Endothelial cell of umbilical vein (primary cell): ENCODE measurements around the gene NAPA. TPM values are rescaled to one million over a fixed set of nuclear protein-coding genes. Genes with fewer than 3 reads are reported as not detected.

Source experiments
- BruUV-seq: library from RNA; stranded (reverse); fragments of 400-500 nt; replicated peaks from 2 replicates; lab custom pipeline; 2021; lab: Mats Ljungman, UMichigan
- CTCF ChIA-PET: fragments of 300-600, 350-600 bp; sonication (Branson Sonifier 250); formaldehyde crosslinking; loops from one replicate; lab custom pipeline; 2021; ENCODE audit warnings: antibody characterized with exemption, inconsistent platforms; lab: Charles Lee
- POLR2A ChIA-PET: fragments of 300-600, 350-600 bp; sonication (Branson Sonifier 250); formaldehyde crosslinking; loops from one replicate; lab custom pipeline; 2021; ENCODE audit warnings: antibody characterized with exemption, inconsistent platforms; lab: Charles Lee
- DNase-seq: peaks from one replicate; pipeline ENCODE4 v3.0.0-alpha.2; 2011; ENCODE audit warnings: low read depth, low spot score
- FAIRE-seq: peaks from 2 replicates; lab custom pipeline; 2011; peaks lifted over from hg19 to GRCh38; lab: Jason Lieb, UNC
- H2AFZ ChIP-seq: 2 replicates; pipeline ENCODE4 v1.6.0; 2012; ENCODE audit warnings: low read depth, low read length, control low read depth, inconsistent platforms
- H3K27ac ChIP-seq: 2 replicates; pipeline ENCODE4 v1.5.1; 2011; ENCODE audit warnings: low read depth, mild to moderate bottlenecking, control low read depth, low read length, moderate library complexity; ENCODE audit not compliant: insufficient read depth
- H3K27me3 ChIP-seq, 2 experiments: 2 replicates each; pipeline versions ENCODE4 v1.6.0 to v1.6.1; 2011; ENCODE audit warnings: low read length in 2 of 2, mixed read lengths in 1 of 2; ENCODE audit not compliant: control insufficient read depth in 2 of 2, insufficient read depth in 2 of 2
- H3K36me3 ChIP-seq, 2 experiments: 2 replicates in 1 of 2; 3 replicates in 1 of 2; pipeline ENCODE4 v1.5.1; 2011; ENCODE audit warnings: low read length in 2 of 2, mild to moderate bottlenecking in 1 of 2, moderate library complexity in 1 of 2; ENCODE audit not compliant: control insufficient read depth in 2 of 2, insufficient read depth in 2 of 2; ENCODE audit errors: extremely low read depth in 1 of 2
- H3K4me1 ChIP-seq: 3 replicates; pipeline ENCODE4 v1.5.1; 2011; ENCODE audit warnings: mild to moderate bottlenecking, low read length; ENCODE audit not compliant: control insufficient read depth, insufficient read depth; ENCODE audit errors: extremely low read depth
- H3K4me2 ChIP-seq: 2 replicates; pipeline ENCODE4 v1.6.1; 2011; ENCODE audit warnings: low read length, control low read depth, mixed read lengths; ENCODE audit not compliant: insufficient read depth
- H3K4me3 ChIP-seq, 3 experiments: fragments of 200-600 bp in 1 of 3; sonication (generic), shearing (Covaris generic) in 1 of 3; replicated peaks in 1 of 3; 2 replicates each; pipeline ENCODE4 v1.5.1; 2011 to 2016; ENCODE audit warnings: control low read depth in 3 of 3, low read length in 3 of 3, mild to moderate bottlenecking in 2 of 3, inconsistent platforms in 1 of 3, low read depth in 1 of 3, moderate library complexity in 1 of 3; ENCODE audit not compliant: insufficient read depth in 1 of 3
- H3K79me2 ChIP-seq: 2 replicates; pipeline ENCODE4 v1.6.0; 2012; ENCODE audit warnings: low read length, inconsistent platforms; ENCODE audit not compliant: control insufficient read depth, insufficient read depth
- H3K9ac ChIP-seq: replicated peaks from 2 replicates; pipeline ENCODE3; 2011; ENCODE audit warnings: low read length, control low read depth; ENCODE audit not compliant: insufficient read depth; ENCODE audit errors: extremely low read depth
- H3K9me1 ChIP-seq: replicated peaks from 3 replicates; pipeline ENCODE4 v1.6.0; 2011; ENCODE audit warnings: mild to moderate bottlenecking, low read length; ENCODE audit not compliant: control insufficient read depth, insufficient read depth; ENCODE audit errors: extremely low read depth
- H3K9me3 ChIP-seq: replicated peaks from 2 replicates; pipeline ENCODE4 v1.5.1; 2012; ENCODE audit warnings: low read length, inconsistent platforms; ENCODE audit not compliant: control insufficient read depth, insufficient read depth
- H4K20me1 ChIP-seq: replicated peaks from 2 replicates; pipeline ENCODE3; 2011; ENCODE audit warnings: mild to moderate bottlenecking, low read length; ENCODE audit not compliant: control insufficient read depth, insufficient read depth; ENCODE audit errors: extremely low read depth
- EZH2 ChIP-seq: IDR thresholded peaks from 2 replicates; pipeline ENCODE4 v1.6.1; 2012; ENCODE audit warnings: borderline replicate concordance, low read depth, mild to moderate bottlenecking, moderate library complexity, low read length, inconsistent platforms; ENCODE audit not compliant: severe bottlenecking
- FOS ChIP-seq: IDR thresholded peaks from 2 replicates; pipeline ENCODE4 v1.6.1; 2011; ENCODE audit warnings: mild to moderate bottlenecking, low read length, moderate library complexity, borderline replicate concordance; ENCODE audit not compliant: insufficient read depth
- JUN ChIP-seq: IDR thresholded peaks from 2 replicates; pipeline ENCODE4 v1.6.1; 2011; ENCODE audit warnings: borderline replicate concordance, low read depth; ENCODE audit not compliant: insufficient read length, insufficient read depth
- MYC ChIP-seq: IDR thresholded peaks from one replicate; pipeline ENCODE4 v1.6.1; 2011; ENCODE audit warnings: mild to moderate bottlenecking, low read depth, low read length
- POLR2A ChIP-seq: IDR thresholded peaks from 2 replicates; pipeline ENCODE4 v1.6.1; 2012; ENCODE audit warnings: low read depth, mild to moderate bottlenecking, control low read depth, low read length
- dilution Hi-C: fragments of 300-500 bp; cut with MboI; formaldehyde crosslinking; loops from one replicate; pipeline ENCODE4 v1.15.0; 2019; ENCODE audit warnings: low sequenced_read_pairs; ENCODE audit not compliant: extremely low pct_ligation_motif_present
- intact Hi-C: fragments of 100-400 bp; cut with micrococcal nuclease; formaldehyde crosslinking; loops from one replicate; pipeline ENCODE4 v1.10.0; 2022
- polyA plus RNA-seq, 4 experiments: library from polyadenylated mRNA; depleted of rRNA in 3 of 4; stranded (reverse) in 3 of 4; unstranded in 1 of 4; fragments of >200 nt; gene quantifications; 2 replicates each; pipeline versions ENCODE4 v1.2.1 to v1.2.3, GENCODE V29; 2011 to 2012; ENCODE audit warnings: missing spikeins in 1 of 4
- total RNA-seq: library from RNA; stranded (reverse); gene quantifications from 2 replicates; pipeline ENCODE4 v1.2.3, GENCODE V29; 2021
- TF ChIP-seq, protein P1 (sequence below), 2 donors: IDR thresholded peaks; 1 replicate in 1 of 2; 2 replicates in 1 of 2; pipeline ENCODE4 v1.5.1; 2011; ENCODE audit warnings: low read length in 2 of 2, mild to moderate bottlenecking in 2 of 2, moderate library complexity in 2 of 2, control low read depth in 1 of 2, inconsistent platforms in 1 of 2, low read depth in 1 of 2; ENCODE audit not compliant: insufficient read depth in 1 of 2; ENCODE audit errors: extremely low read depth in 1 of 2
- TF ChIP-seq, protein P2 (sequence below): IDR thresholded peaks from 2 replicates; pipeline ENCODE4 v1.6.1; 2011; ENCODE audit not compliant: insufficient read depth, insufficient read length

Gene NAPA
- total and polyA plus RNA-seq, 2 donors (not counting 3 experiments of a cell fraction or from before 2014, with no cell fraction given): 107 to 154 TPM

DNA sequence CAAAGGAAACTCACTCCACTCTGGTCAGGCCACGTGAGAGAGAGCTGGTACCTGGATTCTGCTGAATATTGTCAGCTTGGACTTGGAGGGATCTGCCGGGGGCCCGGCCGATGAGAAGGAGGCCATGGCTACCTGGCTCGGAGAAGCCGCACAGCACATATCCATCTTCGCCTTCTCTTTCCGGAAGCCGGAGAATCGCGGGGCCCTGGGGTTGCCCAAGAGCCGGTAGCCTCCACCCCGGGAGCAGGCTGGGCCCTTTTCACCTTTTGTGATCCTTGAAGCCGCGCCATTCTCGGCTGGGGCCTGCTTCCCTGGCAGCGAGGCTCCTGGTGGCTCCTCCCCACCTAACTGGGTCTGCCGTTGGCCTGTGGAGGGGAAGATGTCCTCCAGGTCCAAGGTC, 29.2 kb upstream of the NAPA start:
- Histone ChIP-seq H3K4me3 (no peak overlapping the region), H3K9me1 (no peaks in the 10 kb centered on the region), H3K4me2 (no peak overlapping the region), H2AFZ (no peak overlapping the region), H3K79me2 (no peaks in the 10 kb centered on the region), H3K27ac (no peak overlapping the region), H3K27me3 (peaks cover 11 to 19% of the 10 kb centered on the region in 2 experiments), H3K36me3 (no peaks in the 10 kb centered on the region), H3K9ac (no peak overlapping the region), H3K9me3 (no peaks in the 10 kb centered on the region), H4K20me1 (no peaks in the 10 kb centered on the region), H3K4me1 (peaks cover 2% of the 10 kb centered on the region)
- dilution Hi-C loops: no loop called here
- ChIA-PET CTCF (no interaction called here), POLR2A (no interaction called here)
- no peak for TF ChIP-seq POLR2A
- no peak for TF ChIP-seq MYC
- TF ChIP-seq FOS: no peak
- TF ChIP-seq, protein P1, sequence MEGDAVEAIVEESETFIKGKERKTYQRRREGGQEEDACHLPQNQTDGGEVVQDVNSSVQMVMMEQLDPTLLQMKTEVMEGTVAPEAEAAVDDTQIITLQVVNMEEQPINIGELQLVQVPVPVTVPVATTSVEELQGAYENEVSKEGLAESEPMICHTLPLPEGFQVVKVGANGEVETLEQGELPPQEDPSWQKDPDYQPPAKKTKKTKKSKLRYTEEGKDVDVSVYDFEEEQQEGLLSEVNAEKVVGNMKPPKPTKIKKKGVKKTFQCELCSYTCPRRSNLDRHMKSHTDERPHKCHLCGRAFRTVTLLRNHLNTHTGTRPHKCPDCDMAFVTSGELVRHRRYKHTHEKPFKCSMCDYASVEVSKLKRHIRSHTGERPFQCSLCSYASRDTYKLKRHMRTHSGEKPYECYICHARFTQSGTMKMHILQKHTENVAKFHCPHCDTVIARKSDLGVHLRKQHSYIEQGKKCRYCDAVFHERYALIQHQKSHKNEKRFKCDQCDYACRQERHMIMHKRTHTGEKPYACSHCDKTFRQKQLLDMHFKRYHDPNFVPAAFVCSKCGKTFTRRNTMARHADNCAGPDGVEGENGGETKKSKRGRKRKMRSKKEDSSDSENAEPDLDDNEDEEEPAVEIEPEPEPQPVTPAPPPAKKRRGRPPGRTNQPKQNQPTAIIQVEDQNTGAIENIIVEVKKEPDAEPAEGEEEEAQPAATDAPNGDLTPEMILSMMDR (IDR thresholded peaks at IDR 0.05; ENCODE audit: extremely low read depth in 1 of 2, insufficient read depth in 1 of 2, low read depth in 1 of 2, low read length in 2 of 2): no peak
- no peak for TF ChIP-seq JUN
- TF ChIP-seq, protein P2, sequence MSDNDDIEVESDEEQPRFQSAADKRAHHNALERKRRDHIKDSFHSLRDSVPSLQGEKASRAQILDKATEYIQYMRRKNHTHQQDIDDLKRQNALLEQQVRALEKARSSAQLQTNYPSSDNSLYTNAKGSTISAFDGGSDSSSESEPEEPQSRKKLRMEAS: no peak
- TF ChIP-seq EZH2: no peak
- intact Hi-C loops: no loop called here
- DNase-seq (no peak), FAIRE-seq (no peak)
- BruUV-seq: no TSS peak
